Common myeloid progenitor, CD34-positive (primary cell): ENCODE results near the gene TBC1D22A.

Experiments used
- CTCF ChIA-PET: fragments of 350-600 bp; sonication (Branson Sonifier 250); formaldehyde crosslinking; loops from one replicate; lab custom pipeline; 2021; ENCODE audit warnings: antibody characterized with exemption; lab: Charles Lee
- POLR2A ChIA-PET: fragments of 350-600 bp; sonication (Branson Sonifier 250); formaldehyde crosslinking; loops from one replicate; lab custom pipeline; 2021; ENCODE audit warnings: antibody characterized with exemption; lab: Charles Lee
- DNase-seq, 3 donors: peaks; one replicate each; pipeline versions ENCODE4 v3.0.0 to v3.0.0-alpha.2; 2013
- H3K27ac ChIP-seq, 2 experiments: 1 replicate in 1 of 2; 2 replicates in 1 of 2; pipeline ENCODE4 v1.7.0; 2013; ENCODE audit warnings: inconsistent platforms in 2 of 2, low read length in 2 of 2, mild to moderate bottlenecking in 2 of 2, low read depth in 1 of 2, moderate library complexity in 1 of 2; ENCODE audit not compliant: severe bottlenecking in 2 of 2, insufficient read depth in 1 of 2, poor library complexity in 1 of 2
- H3K27me3 ChIP-seq, 5 experiments: replicated peaks in 2 of 5; 1 replicate in 3 of 5; 2 replicates in 2 of 5; pipeline versions ENCODE4 v1.6.1 to v1.7.0; 2013; ENCODE audit warnings: low read length in 4 of 5, mild to moderate bottlenecking in 2 of 5, moderate library complexity in 2 of 5, inconsistent platforms in 1 of 5; ENCODE audit not compliant: insufficient read depth in 5 of 5, control insufficient read depth in 4 of 5
- H3K36me3 ChIP-seq, 4 experiments: 1 replicate in 2 of 4; 2 replicates in 2 of 4; pipeline versions ENCODE4 v1.6.1 to v1.7.0; 2013; ENCODE audit warnings: low read length in 3 of 4, control low read depth in 1 of 4, mild to moderate bottlenecking in 1 of 4; ENCODE audit not compliant: control insufficient read depth in 4 of 4, insufficient read depth in 4 of 4
- H3K4me1 ChIP-seq, 4 experiments: 1 replicate in 3 of 4; 2 replicates in 1 of 4; pipeline versions ENCODE4 v1.6.1 to v1.7.1; 2013; ENCODE audit warnings: low read length in 3 of 4, mild to moderate bottlenecking in 3 of 4, control low read depth in 1 of 4, inconsistent platforms in 1 of 4, moderate library complexity in 1 of 4; ENCODE audit not compliant: control insufficient read depth in 4 of 4, insufficient read depth in 4 of 4; ENCODE audit errors: control extremely low read depth in 1 of 4
- H3K4me3 ChIP-seq, 7 experiments: 1 replicate in 4 of 7; 2 replicates in 3 of 7; pipeline versions ENCODE4 v1.5.1 to v1.7.0; 2013; ENCODE audit warnings: mild to moderate bottlenecking in 7 of 7, low read length in 6 of 7, moderate library complexity in 6 of 7, inconsistent platforms in 2 of 7, low read depth in 2 of 7, control low read depth in 1 of 7; ENCODE audit not compliant: insufficient read depth in 4 of 7, control insufficient read depth in 1 of 7; ENCODE audit errors: extremely low read depth in 1 of 7
- H3K9me3 ChIP-seq, 5 experiments: 1 replicate in 4 of 5; 2 replicates in 1 of 5; pipeline versions ENCODE4 v1.6.1 to v1.7.1; 2013; ENCODE audit warnings: low read length in 4 of 5, mild to moderate bottlenecking in 2 of 5, inconsistent platforms in 1 of 5, low read depth in 1 of 5, moderate library complexity in 1 of 5; ENCODE audit not compliant: control insufficient read depth in 4 of 5, insufficient read depth in 2 of 5; ENCODE audit errors: control extremely low read depth in 1 of 5
- WGBS: methylation state at CpG from one replicate; pipeline ENCODE4 v1.1.5; 2013; ENCODE audit not compliant: insufficient coverage; 5-methylcytosine and 5-hydroxymethylcytosine counted together

TBC1D22A gene

DNA sequence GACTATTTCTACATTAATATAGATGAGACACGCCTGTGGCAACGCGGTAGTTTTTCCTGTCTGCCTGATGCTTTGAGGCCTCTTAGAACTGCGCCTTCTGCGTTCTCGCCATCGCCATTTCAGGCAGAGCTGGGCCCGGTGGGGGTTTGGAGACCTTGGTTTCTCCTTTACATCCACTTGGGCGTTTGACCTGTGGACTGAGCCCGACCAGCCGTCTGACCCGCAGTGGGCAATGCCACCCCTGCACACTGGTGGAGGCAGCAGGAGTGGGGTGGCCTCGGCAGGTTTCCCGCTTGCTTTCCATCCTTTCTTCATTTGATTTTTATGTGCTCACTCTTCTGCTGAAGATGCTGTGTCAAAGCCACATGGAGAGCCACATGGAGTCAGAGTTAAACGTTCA lies 130.4 kb downstream of the TBC1D22A start:
- 92% methylated on average over 14 of the region's 15 CpGs for WGBS
- Histone ChIP-seq H3K4me3 (no peak overlapping the region), H3K36me3 (peaks cover 0 to 50% (median 12%) of the 10 kb centered on the region in 4 experiments), H3K27ac (no peak overlapping the region), H3K27me3 (no peaks in the 10 kb centered on the region), H3K9me3 (no peaks in the 10 kb centered on the region), H3K4me1 (peaks cover 0 to 14% (median 5%) of the 10 kb centered on the region in 4 experiments)
- CTCF ChIA-PET = no interaction called here
- POLR2A ChIA-PET = interaction anchor here (0.6 kb wide), 1 partner anchor 12 kb away, joined by 3 read pairs; no protein-coding TSS in a partner anchor
- no peak for DNase-seq

DNA sequence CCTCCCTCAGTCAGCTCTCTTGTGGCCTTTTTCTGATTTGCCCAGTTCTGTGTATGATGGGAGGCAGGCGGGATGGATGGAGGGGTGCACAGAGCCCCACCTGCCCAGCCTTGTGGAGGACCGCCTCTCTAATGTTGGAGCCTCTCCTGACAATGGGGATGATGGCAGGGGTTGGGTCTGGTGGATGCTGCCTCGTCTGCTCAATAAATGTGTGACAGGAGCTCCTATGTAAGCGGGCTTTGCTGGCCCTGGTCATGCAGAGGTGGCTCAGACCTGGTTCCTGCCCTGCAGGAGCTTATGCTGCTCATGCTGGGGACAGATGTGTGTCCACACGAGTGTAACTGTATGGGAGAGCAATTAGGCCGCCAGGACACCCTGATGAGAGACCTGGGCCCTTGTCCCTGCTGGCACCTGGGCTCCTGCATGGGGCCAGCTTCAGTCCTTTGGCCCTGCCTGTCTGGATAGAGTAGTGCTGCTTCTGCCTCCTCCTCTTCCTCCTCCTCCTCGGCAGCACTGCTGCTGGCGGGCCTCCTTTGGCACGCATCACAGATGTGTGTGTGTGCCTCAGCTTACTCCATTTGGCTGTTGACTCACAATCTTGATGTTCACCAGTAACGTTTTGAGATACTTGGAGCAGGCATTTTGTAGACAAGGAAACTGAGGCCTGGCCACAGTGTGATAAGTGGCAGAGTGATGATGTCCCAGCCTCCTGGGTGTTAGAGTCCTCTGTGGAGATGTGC lies 131.0 kb downstream of the TBC1D22A start:
- H3K36me3 ChIP-seq = peaks cover 0 to 53% (median 12%) of the 10 kb centered on the region in 4 experiments
- 93% methylated on average over 7 of the region's 10 CpGs for WGBS
- ChIA-PET POLR2A (no interaction called here), CTCF (no interaction called here)
- peaks cover 0 to 14% (median 5%) of the 10 kb centered on the region in 4 experiments for H3K4me1 ChIP-seq
- no peaks in the 10 kb centered on the region for H3K9me3 ChIP-seq
- H3K4me3 ChIP-seq = no peak overlapping the region
- H3K27me3 ChIP-seq = no peaks in the 10 kb centered on the region
- no peak for DNase-seq
- H3K27ac ChIP-seq = no peak overlapping the region

DNA sequence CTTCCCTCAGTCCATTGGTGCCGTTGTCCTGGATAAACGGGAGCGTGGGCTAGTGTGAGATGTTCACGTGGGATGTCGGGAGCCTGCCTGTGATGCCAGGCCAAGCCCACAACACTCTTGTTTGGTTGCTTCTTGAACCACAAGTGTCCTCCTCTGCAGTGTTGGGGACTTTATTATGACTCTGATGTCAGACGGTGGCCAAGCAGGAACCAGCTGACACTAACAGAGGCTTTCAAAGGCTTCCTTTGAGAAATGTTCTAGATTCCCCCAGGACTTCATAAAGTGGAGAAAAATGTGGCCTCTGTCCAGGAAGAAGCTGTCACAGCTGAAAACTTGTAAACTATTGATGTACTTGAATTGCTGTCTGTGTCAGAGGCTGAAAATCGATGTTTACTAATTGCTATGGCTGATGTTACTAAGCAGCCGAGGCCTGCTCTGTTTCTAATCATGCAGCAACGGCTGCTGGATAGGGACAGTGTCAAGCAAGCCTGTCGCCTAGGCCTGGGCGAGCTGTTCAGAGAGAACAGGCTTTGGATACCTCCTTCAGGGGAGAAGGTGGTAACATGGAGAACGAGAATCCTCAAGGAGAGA lies 131.7 kb downstream of the TBC1D22A start:
- 92% methylated on average over 12 of the region's 12 CpGs for WGBS
- no peaks in the 10 kb centered on the region for H3K27me3 ChIP-seq
- DNase-seq = no peak
- ChIA-PET POLR2A (no interaction called here), CTCF (no interaction called here)
- no peak overlapping the region for H3K4me3 ChIP-seq
- H3K27ac ChIP-seq = no peak overlapping the region
- peaks cover 0 to 14% (median 5%) of the 10 kb centered on the region in 4 experiments for H3K4me1 ChIP-seq
- peaks cover 0 to 50% (median 12%) of the 10 kb centered on the region in 4 experiments for H3K36me3 ChIP-seq
- no peaks in the 10 kb centered on the region for H3K9me3 ChIP-seq

DNA sequence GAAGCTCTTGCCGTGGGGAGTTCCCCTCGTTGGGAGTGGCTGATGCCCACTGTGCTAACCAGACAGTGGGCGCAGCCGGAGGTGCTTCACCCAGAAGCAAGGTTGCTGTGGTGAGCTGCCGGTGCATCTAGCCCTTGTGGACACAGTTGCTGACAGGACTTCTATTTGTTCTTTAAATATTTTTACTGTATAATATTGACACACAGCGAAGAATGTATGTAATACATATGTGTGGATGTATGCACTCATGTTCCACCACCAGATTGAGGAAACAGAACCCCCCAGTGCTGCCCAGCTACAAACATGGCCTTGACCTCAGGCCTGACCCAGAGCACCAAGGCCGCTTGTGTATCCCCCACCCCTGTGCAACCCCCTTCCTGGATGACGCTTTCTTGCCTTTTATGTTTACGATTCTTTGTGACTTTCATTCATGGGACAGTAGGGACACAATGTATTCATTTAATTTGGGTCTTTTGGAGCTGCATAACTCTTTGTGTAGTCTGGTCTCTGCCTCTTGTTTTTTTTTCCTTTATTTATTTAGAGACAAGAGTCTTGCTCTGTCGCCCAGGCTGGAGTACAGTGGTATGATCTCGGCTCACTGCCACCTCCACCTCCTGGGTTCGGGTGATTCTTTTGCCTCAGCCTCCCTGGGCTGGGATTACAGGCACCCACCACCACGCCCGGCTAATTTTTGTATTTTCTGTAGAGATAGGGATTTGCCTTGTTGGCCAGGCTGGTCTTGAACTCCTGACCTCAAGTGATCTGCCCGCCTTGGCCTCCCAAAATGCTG lies 132.6 kb downstream of the TBC1D22A start:
- H3K4me3 ChIP-seq = no peak overlapping the region
- no peak overlapping the region for H3K27ac ChIP-seq
- no peak for DNase-seq
- H3K36me3 ChIP-seq = peaks cover 0 to 46% (median 12%) of the 10 kb centered on the region in 4 experiments
- 98% methylated on average over 7 of the region's 15 CpGs for WGBS
- H3K9me3 ChIP-seq = no peaks in the 10 kb centered on the region
- no peaks in the 10 kb centered on the region for H3K27me3 ChIP-seq
- ChIA-PET POLR2A (interaction anchor here (0.6 kb wide), 1 partner anchor 1668 kb away, joined by 3 read pairs; no protein-coding TSS in a partner anchor), CTCF (no interaction called here)
- peaks cover 0 to 14% (median 5%) of the 10 kb centered on the region in 4 experiments for H3K4me1 ChIP-seq

DNA sequence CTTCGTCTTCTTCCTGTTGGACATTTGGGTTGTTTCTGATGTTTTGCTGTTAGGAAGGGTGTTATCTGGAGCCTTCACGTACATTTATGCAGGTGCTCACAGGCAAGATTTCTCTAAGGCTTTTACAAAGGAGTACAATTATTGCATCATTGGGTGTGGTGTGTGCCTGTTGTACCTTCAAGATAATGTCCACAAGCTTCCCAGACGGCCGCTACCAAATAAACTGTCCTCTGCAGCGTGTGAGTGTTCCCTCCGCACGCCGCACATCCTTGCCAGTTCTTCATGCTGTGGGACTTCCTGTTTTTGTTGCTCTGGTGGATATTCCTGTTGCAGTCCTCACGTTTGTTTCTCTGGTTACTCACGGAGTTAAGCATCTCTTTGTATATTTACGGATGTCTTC lies 133.3 kb downstream of the TBC1D22A start:
- Histone ChIP-seq H3K27ac (no peak overlapping the region), H3K9me3 (no peaks in the 10 kb centered on the region), H3K27me3 (no peaks in the 10 kb centered on the region), H3K4me1 (peaks cover 0 to 19% (median 5%) of the 10 kb centered on the region in 4 experiments), H3K36me3 (peaks cover 0 to 46% (median 12%) of the 10 kb centered on the region in 4 experiments), H3K4me3 (no peak overlapping the region)
- DNase-seq = peak in 2 of 3 donors; percentile 43 to 50
- ChIA-PET POLR2A (interaction anchor here (0.7 kb wide), 1 partner anchor 8 kb away, joined by 3 read pairs; no protein-coding TSS in a partner anchor), CTCF (no interaction called here)
- 72% methylated on average over 9 of the region's 11 CpGs for WGBS

DNA sequence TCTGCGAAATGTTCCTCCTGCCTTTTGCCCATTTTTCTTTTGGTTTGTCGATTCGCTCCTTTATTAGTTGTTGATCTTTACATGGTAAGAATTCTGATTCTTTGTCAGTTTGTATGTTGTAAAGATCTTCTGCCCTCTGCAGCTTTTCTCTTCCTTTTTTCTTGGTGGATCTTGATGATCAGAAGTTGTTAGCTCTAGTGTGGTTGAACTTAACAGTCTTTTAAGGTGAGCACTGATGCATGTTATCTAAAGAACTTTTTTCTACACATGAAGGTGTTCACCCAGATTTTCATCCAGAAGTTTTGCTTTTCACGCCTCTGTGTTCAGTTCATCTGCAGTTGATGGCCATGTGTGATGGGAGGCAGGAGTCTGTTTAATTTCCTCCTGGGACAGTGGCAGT lies 133.7 kb downstream of the TBC1D22A start:
- no peak for DNase-seq
- H3K4me3 ChIP-seq = no peak overlapping the region
- H3K4me1 ChIP-seq = peaks cover 0 to 19% (median 5%) of the 10 kb centered on the region in 4 experiments
- no peak overlapping the region for H3K27ac ChIP-seq
- no peaks in the 10 kb centered on the region for H3K27me3 ChIP-seq
- no peaks in the 10 kb centered on the region for H3K9me3 ChIP-seq
- ChIA-PET CTCF (no interaction called here), POLR2A (interaction anchor here (0.7 kb wide), 1 partner anchor 8 kb away, joined by 3 read pairs; no protein-coding TSS in a partner anchor)
- no CpG with 5 or more reads among the region's 4 CpGs for WGBS
- H3K36me3 ChIP-seq = peaks cover 0 to 43% (median 12%) of the 10 kb centered on the region in 4 experiments
